MM.1S (cell line): Measurements from ENCODE around the gene DGKK.

ENCODE experiments used
- DNase-seq: peaks from one replicate; pipeline ENCODE4 v3.0.0-alpha.2; 2015
- H2AFZ ChIP-seq: fragments of 300-600 bp; sonication (generic); 2 replicates; pipeline ENCODE4 v1.6.0; 2016; ENCODE audit warnings: antibody characterized with exemption, low read length
- H3F3A ChIP-seq: fragments of 300-600 bp; sonication (generic); 2 replicates; pipeline ENCODE4 v1.6.1; 2016; ENCODE audit warnings: mild to moderate bottlenecking, antibody characterized with exemption, low read length, moderate library complexity, mixed read lengths; ENCODE audit not compliant: insufficient read depth
- H3K27ac ChIP-seq: fragments of 300-600 bp; sonication (generic); 2 replicates; pipeline ENCODE4 v1.5.1; 2016; ENCODE audit warnings: mild to moderate bottlenecking, low read length
- H3K27me3 ChIP-seq: fragments of 300-600 bp; sonication (generic); replicated peaks from 2 replicates; pipeline ENCODE4 v1.6.0; 2016; ENCODE audit warnings: low read length; ENCODE audit not compliant: insufficient read depth
- H3K36me3 ChIP-seq: fragments of 300-600 bp; sonication (generic); replicated peaks from 2 replicates; pipeline ENCODE4 v1.6.1; 2016; ENCODE audit warnings: mild to moderate bottlenecking, low read length, mixed read lengths; ENCODE audit not compliant: insufficient read depth
- H3K4me1 ChIP-seq: fragments of 300-600 bp; sonication (generic); 2 replicates; pipeline ENCODE4 v1.6.1; 2016; ENCODE audit warnings: low read length, mixed read lengths
- H3K4me2 ChIP-seq: fragments of 300-600 bp; sonication (generic); 2 replicates; pipeline ENCODE4 v1.6.0; 2016; ENCODE audit warnings: low read depth, low read length
- H3K4me3 ChIP-seq: fragments of 300-600 bp; sonication (generic); 2 replicates; pipeline ENCODE4 v1.5.1; 2016; ENCODE audit warnings: low read length, mixed read lengths
- H3K79me2 ChIP-seq: fragments of 300-600 bp; sonication (generic); 2 replicates; pipeline ENCODE4 v1.6.1; 2016; ENCODE audit warnings: mixed run types, low read length, mixed read lengths
- H3K9ac ChIP-seq: fragments of 300-600 bp; sonication (generic); 2 replicates; pipeline ENCODE4 v1.6.1; 2016; ENCODE audit warnings: low read length, mixed read lengths
- H3K9me2 ChIP-seq: fragments of 300-600 bp; sonication (generic); replicated peaks from 2 replicates; pipeline ENCODE4 v1.6.1; 2016; ENCODE audit warnings: mild to moderate bottlenecking, low read length, mixed read lengths; ENCODE audit not compliant: insufficient read depth
- H3K9me3 ChIP-seq: fragments of 300-600 bp; sonication (generic); replicated peaks from 2 replicates; pipeline ENCODE4 v1.6.1; 2016; ENCODE audit warnings: mild to moderate bottlenecking, low read length, mixed read lengths; ENCODE audit not compliant: insufficient read depth
- H4K20me1 ChIP-seq: fragments of 300-600 bp; sonication (generic); 2 replicates; pipeline ENCODE4 v1.6.1; 2016; ENCODE audit warnings: mild to moderate bottlenecking, low read length, moderate library complexity, mixed read lengths; ENCODE audit not compliant: insufficient read depth
- EZH2 ChIP-seq: fragments of 300-600 bp; sonication (generic); optimal IDR thresholded peaks from 2 replicates; pipeline ENCODE3; 2017; ENCODE audit warnings: low read depth, mild to moderate bottlenecking, antibody characterized with exemption, low read length, mixed read lengths
- EZH2phosphoT487 ChIP-seq: fragments of 300-600 bp; sonication (generic); IDR thresholded peaks from 2 replicates; pipeline ENCODE4 v1.6.1; 2018; ENCODE audit warnings: antibody characterized with exemption, low read length
- TF ChIP-seq, protein P1 (sequence below): fragments of 300-600 bp; sonication (generic); IDR thresholded peaks from 2 replicates; pipeline ENCODE4 v1.5.1; 2016; ENCODE audit warnings: antibody characterized with exemption, low read length, mixed read lengths

The DGKK gene

DNA sequence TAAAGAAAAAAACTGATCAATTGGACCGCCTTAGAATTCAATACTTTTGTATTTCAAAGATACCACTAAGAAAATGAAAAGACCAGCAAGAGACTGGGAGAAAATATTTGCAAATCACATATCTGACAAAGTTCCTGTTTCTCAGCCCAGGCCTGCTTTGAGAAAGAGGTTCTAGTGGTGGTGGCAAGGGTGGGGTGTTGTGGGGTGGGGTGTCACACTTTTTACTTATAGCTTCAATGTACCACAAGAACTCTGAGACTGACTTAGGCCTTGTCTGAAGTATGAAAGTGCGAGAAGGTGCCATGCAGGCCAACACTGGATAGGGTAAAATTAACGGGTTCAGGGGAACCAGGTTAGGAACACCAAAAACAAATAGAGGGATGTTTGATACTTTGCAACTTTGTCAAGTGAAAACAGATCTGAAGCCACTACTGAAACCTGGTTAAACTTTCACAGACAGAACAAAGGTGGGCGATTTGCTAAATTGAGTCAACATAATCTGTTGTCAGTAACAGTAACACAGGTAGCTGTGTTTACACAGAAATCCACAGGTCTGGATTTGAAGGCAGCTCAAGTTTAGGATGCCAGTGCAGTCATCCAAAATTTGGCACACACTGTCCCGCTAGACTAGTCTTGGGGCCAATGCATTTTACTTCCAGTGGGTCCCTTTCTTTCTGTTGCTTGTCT lies 88.8 kb downstream of the DGKK start:
- H3K79me2 ChIP-seq, result no peaks in the 10 kb centered on the region
- H3K4me1 ChIP-seq, result no peaks in the 10 kb centered on the region
- H4K20me1 ChIP-seq, result no peaks in the 10 kb centered on the region
- no peaks in the 10 kb centered on the region for H3K36me3 ChIP-seq
- no peak overlapping the region for H3K27ac ChIP-seq
- H3K9ac ChIP-seq, result no peak overlapping the region
- no peak for DNase-seq
- no peaks in the 10 kb centered on the region for H3K27me3 ChIP-seq
- H3K4me2 ChIP-seq, result no peak overlapping the region
- TF ChIP-seq EZH2phosphoT487 (no peak), EZH2 (no peak)
- TF ChIP-seq, protein P1, sequence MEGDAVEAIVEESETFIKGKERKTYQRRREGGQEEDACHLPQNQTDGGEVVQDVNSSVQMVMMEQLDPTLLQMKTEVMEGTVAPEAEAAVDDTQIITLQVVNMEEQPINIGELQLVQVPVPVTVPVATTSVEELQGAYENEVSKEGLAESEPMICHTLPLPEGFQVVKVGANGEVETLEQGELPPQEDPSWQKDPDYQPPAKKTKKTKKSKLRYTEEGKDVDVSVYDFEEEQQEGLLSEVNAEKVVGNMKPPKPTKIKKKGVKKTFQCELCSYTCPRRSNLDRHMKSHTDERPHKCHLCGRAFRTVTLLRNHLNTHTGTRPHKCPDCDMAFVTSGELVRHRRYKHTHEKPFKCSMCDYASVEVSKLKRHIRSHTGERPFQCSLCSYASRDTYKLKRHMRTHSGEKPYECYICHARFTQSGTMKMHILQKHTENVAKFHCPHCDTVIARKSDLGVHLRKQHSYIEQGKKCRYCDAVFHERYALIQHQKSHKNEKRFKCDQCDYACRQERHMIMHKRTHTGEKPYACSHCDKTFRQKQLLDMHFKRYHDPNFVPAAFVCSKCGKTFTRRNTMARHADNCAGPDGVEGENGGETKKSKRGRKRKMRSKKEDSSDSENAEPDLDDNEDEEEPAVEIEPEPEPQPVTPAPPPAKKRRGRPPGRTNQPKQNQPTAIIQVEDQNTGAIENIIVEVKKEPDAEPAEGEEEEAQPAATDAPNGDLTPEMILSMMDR, result no peak
- H3K9me2 ChIP-seq, result no peaks in the 10 kb centered on the region
- no peaks in the 10 kb centered on the region for H3F3A ChIP-seq
- H3K9me3 ChIP-seq, result no peaks in the 10 kb centered on the region
- no peak overlapping the region for H3K4me3 ChIP-seq
- no peak overlapping the region for H2AFZ ChIP-seq

DNA sequence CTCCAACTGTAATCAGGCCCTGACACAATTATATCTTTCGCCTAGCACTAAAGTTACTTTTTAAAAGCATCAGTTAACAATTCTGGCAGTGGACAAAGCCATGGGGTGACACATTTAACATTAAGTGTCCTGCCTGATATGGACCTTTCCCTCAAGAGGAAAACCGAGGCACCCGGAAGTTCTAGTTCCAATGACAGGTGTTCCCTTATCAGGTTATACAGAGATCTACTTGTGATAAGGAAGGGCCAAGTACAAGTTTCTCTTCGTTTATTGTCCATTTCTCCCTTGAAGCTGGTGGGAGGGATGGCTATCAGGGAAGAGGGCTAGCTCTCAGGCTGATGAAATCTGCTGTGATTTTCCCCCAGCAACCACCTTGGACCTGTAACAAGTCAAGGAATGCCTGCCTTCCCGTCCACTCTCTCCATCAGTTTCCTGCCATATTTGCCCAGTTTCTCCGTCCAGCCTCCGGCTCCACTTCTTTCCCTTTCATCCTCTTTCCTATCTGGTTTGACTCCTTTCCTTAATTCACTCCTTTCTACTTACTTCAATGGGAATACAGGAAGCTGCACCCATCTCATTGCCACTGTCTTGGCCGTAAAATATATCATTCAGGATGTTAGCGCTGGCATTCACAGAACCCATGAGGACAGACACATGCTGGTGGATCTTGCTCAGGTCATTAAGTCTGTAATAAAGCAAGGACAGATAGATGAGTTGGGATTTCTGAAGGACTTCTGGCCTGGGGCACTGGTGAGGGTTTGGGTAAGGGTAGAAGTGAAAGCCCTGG lies 95.0 kb downstream of the DGKK start:
- no peaks in the 10 kb centered on the region for H4K20me1 ChIP-seq
- H3K4me3 ChIP-seq, result no peak overlapping the region
- no peak for DNase-seq
- H3K9me2 ChIP-seq, result no peaks in the 10 kb centered on the region
- no peak overlapping the region for H3K4me2 ChIP-seq
- no peak for TF ChIP-seq EZH2
- TF ChIP-seq EZH2phosphoT487, result no peak
- TF ChIP-seq, protein P1, result no peak
- H3K36me3 ChIP-seq, result no peaks in the 10 kb centered on the region
- no peaks in the 10 kb centered on the region for H3K27me3 ChIP-seq
- H2AFZ ChIP-seq, result no peak overlapping the region
- H3K27ac ChIP-seq, result no peak overlapping the region
- no peaks in the 10 kb centered on the region for H3K79me2 ChIP-seq
- H3K4me1 ChIP-seq, result no peaks in the 10 kb centered on the region
- no peak overlapping the region for H3K9ac ChIP-seq
- no peaks in the 10 kb centered on the region for H3F3A ChIP-seq
- H3K9me3 ChIP-seq, result no peaks in the 10 kb centered on the region

DNA sequence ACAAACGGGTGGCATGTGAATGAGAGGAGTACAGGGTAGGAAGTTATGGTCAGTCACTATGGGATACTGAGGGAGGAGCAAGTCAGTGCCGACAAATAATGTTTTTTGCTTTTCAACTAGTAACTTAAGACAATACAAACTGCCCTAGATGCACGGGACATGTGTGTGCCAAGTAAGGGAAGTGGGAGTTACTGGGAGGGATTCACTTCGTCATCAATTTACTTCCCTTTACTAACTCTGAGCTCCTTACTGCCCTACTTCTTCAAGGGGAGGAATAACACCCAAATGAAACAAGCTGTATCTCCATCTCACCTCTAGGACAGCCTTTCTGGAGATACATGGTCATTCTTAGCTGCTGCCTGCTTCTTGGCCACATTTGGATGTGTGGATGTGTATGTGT lies 97.7 kb downstream of the DGKK start:
- Histone ChIP-seq H3K4me2 (no peak overlapping the region), H3K9ac (no peak overlapping the region), H3K9me3 (no peaks in the 10 kb centered on the region), H3K27me3 (no peaks in the 10 kb centered on the region), H3K27ac (no peak overlapping the region), H3K4me1 (no peaks in the 10 kb centered on the region), H3K79me2 (no peaks in the 10 kb centered on the region), H2AFZ (no peak overlapping the region), H3K36me3 (no peaks in the 10 kb centered on the region), H3K4me3 (no peak overlapping the region), H4K20me1 (no peaks in the 10 kb centered on the region), H3K9me2 (no peaks in the 10 kb centered on the region), H3F3A (no peaks in the 10 kb centered on the region)
- DNase-seq, result no peak
- TF ChIP-seq EZH2phosphoT487 (no peak), EZH2 (no peak)
- TF ChIP-seq, protein P1, result no peak
